ENCODE measurements around the gene SH3BGRL3.
"Not testable (repeated sequence)": the region's sequence is repeated elsewhere in the genome, so short reads cannot be mapped to it uniquely, and the experiment has no call there.

Gene SH3BGRL3

DNA sequence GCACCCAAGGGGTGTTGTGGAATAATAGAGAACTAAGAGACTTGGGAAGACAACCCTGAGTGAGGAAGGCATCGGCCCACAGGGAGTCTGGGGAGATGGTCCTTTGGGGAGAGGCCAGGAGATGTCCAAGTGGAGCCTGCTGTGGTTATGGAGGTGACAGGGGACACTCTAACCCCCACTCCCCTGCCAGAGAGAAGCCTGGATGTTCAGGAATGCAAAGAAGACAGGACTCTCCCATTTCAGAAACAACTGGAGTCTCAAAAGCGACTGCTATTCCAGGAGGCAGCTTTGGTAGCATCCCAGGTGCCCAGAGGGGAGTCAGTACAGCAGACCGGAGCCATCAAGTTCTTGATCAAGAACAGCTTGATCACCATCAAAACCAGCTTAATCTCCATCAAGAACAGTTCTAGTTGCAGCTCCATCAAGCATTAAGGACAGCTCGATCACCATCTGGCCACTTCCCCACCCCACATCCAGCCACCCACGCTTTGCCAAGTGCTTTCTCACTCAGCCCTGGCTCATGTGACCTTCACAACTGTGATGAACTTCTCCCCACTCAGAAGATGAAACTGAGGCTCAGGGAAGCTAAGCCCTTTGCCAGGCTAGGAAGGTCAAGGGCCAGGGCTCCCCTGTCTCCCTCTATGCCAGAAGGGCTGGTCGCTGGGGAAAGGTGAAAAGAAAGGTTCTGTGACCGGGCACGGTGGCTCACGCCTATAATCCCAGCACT lies 38.6 kb downstream of the SH3BGRL3 start:
- no peak for DNase-seq

DNA sequence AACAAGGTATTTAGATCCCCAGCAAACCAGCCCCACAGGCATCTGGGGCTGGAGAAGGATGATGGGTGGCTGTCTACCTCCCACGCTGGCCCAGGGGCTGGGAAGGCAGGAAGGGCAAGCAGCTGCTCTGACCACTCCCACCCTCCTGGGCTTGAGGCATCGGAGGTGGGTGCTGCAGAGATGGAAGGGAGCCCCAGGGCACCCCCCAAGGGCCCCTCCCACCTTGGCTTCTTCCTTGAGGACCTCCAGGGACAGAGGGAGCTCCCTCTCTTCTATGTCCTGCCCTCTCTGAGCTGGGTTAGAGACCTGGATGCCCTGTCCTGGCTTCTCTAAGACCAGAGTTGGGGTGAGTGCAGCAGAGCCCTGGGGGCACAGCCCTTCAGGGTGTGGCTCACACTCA lies 41.0 kb downstream of the SH3BGRL3 start:
- DNase-seq = no peak

DNA sequence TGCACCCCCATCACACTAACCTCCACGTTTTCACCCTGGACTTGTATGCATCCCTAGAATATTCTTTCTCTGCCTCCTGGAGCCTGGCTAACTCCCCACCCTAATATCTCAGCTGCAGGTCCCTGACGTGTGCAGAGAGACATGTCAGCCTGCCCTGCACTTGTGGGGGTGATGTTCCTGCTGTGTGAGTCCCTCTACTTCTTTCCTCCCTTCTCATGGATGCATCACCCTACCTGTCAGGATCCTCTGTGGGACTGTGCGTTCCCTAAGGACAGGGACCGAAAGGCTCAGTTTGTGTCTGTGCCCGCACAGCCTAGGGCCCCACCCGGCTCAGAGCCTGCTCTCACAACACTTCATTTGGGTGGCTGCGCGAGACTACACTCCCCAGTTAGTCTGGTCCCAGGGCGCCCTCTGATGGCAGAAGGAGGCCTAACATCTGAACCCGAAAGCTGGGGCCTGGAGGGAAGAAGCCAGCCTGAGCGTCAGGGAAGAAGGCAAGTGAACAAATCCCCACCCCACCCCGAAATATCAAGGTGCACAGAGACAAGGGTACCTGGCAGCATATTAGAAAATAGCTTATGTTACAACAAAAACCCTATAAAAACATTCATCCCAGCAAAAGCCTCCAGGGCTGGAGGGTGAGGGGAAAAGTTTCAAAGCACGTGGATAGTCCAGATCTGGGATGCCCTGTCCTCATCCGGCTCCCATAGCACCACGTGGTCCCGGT lies 41.6 kb downstream of the SH3BGRL3 start:
- DNase-seq = no peak

DNA sequence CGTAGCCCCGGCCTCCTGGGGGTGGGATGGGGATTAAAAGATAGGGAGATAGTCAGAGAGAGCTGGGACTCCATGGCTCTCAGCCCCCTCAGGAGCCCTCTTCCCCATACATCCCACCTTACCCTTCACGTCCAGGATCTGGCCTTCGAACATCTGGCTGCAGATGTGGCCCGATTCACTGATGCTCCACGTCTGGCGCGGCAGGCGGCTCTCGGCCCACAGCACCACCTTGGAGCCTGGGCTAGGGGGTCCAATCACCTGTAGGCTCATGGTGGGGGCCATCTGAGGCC lies 42.1 kb downstream of the SH3BGRL3 start:
- no peak for DNase-seq

DNA sequence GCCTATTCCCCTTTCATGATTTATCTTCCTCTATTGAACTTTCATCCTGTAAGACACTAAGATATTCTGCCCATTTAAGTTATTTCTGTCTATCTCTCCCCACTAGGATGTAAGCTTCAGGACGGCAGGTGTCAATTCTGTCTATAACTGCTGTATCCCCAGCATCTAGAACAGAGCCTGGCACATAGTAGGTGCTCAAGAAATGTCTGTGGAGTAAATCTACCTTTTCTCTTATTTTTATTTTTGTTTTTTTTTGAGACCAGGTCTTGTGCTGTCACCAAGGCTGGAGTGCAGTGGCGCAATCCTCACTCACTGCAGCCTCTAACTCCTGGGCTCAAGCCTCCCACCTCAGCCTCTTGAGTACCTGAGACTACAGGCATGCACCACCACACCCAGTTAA lies 43.5 kb downstream of the SH3BGRL3 start:
- no peak for DNase-seq

DNA sequence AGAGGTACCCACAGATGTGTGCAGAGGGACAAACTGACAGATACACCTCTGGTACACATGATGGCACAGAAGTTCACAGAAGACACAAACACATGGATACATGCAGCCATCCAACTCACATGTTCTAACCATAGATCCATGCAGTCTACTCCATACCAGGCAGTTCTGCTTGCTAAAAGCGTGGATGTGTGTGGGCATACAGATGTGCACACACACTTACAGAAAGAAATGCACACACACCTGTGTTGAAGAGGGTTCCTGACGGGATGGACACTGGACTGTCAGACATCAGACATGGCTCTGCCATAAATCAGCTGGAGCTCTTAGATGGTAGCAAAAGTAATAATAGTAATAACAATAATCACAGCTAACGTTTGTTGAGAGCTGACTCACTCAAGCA lies 44.7 kb downstream of the SH3BGRL3 start:
- DNase-seq = no peak

DNA sequence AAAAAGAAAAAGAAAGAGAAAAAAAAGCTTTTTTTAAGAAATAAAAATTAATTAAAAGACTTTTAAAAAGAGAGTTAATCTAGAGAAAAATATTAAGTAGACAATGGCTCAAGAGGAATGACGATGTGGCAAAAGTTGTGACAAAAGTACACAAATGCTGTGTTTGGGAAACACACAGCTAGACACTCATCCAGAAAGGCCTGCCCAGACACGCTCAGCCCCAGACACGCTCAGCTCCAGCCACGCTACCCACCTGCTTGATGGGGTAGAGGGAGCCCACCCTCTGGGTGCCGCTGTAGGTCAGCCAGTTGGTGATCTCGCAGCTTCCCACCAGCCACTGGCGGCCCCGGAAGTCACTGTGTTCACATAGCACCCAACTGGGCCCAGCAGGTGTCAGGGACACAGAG lies 48.1 kb downstream of the SH3BGRL3 start:
- no peak for DNase-seq

DNA sequence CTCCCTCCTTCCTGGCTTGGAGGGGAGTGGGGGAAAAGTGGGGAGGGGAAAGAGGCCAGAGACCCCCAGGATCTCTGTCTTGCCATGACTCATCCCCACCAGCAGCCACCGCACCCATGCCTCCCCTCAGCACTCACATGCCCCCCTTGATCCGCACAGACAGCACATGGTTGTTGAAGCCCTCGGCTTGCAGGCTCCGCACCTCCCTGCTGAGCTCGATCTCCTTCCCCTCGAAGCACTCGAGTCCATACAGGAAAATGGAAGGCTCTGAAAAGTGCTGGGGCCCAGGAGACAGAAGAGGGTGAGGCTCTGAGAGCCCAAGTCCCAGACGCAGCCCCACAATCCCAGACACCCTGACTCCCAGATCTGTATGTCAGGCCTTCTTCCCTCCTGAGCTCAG lies 48.7 kb downstream of the SH3BGRL3 start:
- DNase-seq = no peak

DNA sequence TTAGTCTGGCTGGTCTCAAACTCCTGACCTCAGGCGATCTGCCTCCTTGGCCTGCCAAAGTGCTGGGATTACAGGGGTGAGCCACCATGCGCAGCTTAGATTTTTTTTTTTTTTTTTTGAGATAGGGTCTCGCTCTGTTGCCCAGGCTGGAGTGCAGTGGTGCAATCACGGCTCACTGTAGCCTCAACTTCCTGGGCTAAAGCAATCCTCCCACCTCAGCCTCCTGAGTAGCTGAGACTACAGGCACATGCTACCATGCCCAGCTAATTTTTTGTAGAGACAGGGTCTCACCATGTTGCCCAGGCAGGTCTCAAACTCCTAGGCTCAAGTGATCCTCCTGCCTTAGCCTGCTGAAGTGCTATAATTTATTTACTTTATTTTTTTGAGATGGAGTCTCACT lies 49.5 kb downstream of the SH3BGRL3 start:
- not testable (repeated sequence) for DNase-seq

DNA sequence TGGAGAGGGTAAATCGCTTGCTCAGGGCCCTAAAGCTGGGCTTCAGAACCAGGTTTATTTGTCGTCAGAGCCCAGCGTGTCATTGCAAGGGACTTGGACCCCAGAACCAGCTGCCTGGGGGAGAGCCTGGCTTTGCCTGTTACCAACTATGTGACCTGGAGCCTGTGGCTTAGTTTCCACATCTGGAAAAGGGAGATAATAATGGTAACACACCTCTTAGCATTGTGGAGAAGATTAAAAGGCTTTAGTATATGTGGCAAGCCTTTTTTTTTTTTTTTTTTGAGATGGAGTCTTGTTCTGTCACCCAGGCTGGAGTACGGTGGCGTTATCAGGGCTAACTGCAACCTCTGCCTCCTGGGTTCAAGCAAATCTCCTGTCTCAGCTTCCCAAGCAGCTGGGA lies 50.4 kb downstream of the SH3BGRL3 start:
- no peak for DNase-seq

Measured in NCI-H1436 treated with DMSO at 0.1 percent for 48 hours (cell line).